ENCODE results near the gene CENPV.

The CENPV gene

GRCh38 chr17:16358394-16358793 is 5.1 kb upstream of the CENPV start:
- DNase-seq, result no peak

- DNase-seq, result no peak
Observed at GRCh38 chr17:16354585-16354984, 1.3 kb upstream of the CENPV start.

- DNase-seq, result peak; percentile 30 to 31
Observed at GRCh38 chr17:16352667-16353316, 477 bp downstream of the CENPV start.

DNA sequence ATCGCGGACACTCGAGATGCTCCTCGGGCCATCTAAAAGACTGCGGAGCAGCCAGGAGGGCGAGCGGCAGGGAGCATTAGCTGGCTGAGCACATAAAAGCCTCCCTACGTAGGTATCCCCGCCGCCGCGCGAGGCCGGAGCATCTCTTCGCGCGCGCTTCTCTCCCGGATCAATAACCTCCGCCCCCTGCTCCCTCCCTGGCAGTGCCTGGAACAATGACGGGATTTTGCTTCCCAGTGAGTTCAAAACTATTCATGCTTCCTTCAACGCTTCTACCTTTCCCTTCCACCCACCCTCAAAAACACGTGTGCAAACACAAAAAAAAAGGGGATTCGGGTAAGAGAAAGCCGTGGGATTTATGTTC is 984 bp downstream of the CENPV start:
- DNase-seq, result peak; percentile 28 to 40

- DNase-seq, result no peak
Observed at GRCh38 chr17:16351831-16352230, 1.4 kb downstream of the CENPV start.

- DNase-seq, result no peak
Observed at GRCh38 chr17:16349431-16349830, 3.8 kb downstream of the CENPV start.

GRCh38 chr17:16348586-16348985 is 4.7 kb downstream of the CENPV start:
- no peak for DNase-seq

- DNase-seq, result no peak
Observed at GRCh38 chr17:16346721-16347271, 6.5 kb downstream of the CENPV start.

GRCh38 chr17:16345565-16345964 is 7.7 kb downstream of the CENPV start:
- DNase-seq, result no peak

DNA sequence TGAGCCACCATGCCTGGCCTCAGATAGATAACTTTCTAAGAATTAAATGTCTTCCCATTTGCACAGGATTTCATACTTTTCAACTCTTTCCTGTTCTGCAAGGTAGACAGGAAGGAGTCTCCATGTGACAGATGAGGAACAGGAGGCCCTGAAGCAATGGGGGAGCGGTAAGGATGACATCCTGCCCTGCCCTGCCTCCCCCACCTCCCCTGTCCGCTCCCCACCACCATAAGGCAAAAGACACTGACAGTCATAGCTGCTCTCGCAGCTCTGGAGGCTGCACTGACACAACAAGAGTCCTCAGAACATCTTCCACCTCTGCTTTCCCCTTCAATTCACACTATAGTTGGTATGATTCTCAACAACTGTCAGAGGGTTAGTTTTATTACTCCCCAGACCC is 9.7 kb downstream of the CENPV start:
- no peak for DNase-seq

GRCh38 chr17:16342979-16343378 is 10.3 kb downstream of the CENPV start:
- no peak for DNase-seq

DNA sequence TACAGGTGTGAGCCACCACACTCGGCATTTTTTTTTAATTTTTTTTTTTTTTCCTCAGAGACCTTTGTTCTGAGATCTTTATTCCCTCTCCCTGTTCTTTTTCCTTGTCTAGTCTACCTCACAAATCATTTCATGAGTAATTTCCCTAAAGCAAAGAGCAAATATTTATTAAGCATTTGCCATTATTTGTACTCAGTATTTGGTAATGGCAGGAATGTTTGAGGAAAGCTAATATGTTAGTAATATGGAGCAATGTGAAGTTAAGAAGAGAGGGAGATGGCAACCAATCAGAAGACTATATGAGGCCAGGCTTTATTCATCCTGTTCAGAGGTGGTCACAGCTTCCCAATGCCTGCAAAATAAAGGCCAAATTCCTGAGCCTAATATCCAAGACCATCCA is 13.3 kb downstream of the CENPV start:
- DNase-seq, result no peak

- DNase-seq, result no peak
Observed at GRCh38 chr17:16339402-16339801, 13.9 kb downstream of the CENPV start.

DNA sequence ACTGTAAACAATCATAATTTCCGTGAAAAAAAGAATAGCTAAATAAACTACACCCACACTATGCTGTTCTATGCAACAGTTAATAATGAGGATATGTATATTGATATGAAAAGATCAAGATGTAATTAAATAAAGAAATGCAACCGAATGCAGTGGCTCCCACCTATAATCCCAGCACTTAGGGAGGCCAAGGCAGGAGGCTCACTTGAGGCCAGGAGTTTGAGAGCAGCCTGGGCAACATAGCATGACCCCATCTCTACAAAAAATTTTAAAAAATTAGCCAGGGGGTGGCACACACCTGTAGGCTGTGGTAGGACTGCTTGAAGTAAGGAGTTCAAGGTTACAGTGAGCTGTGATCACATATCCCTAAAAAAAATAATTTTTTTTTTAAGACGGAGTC is 14.9 kb downstream of the CENPV start:
- no peak for DNase-seq

DNA sequence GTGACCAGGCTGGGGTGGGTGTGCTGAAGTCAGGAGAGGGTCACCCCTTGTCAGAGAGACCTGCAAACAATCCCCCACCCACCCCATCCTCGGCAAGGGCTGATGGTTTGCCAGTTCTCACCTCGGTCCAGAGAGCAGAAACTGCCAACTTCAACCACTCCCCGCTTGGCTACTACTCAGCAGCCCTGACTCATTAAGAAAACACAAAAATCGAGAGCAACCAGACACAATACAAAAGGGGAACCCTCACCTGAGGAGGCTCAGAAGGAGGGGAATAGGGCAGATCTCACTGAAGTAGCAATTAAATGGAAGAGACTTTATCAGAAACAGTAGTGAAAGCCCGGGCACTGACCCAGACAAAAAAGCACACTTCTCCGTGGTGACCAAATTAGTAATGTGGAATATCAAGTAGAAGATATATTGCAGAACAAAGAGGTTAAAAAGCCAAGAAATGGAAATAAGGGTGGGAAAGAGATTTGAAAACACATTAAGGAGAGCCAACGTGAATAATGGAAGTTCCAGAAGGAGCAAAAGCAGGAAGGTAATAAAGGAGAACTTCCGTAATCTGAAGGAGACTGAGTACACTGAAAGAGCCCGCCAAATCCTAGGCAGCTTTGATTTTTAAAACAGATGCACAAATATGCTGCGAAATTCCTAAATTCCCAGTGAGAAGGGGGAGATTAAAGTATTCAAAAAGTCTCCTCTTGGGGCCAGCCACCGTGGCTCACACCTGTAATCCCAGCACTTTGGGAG is 23.6 kb downstream of the CENPV start:
- no peak for DNase-seq

GRCh38 chr17:16328997-16329396 is 24.3 kb downstream of the CENPV start:
- DNase-seq, result no peak

- no peak for DNase-seq
Observed at GRCh38 chr17:16327018-16327417, 26.3 kb downstream of the CENPV start.

- DNase-seq, result no peak
Observed at GRCh38 chr17:16325964-16326363, 27.3 kb downstream of the CENPV start.

GRCh38 chr17:16322636-16323035 is 30.6 kb downstream of the CENPV start:
- DNase-seq, result no peak

DNA sequence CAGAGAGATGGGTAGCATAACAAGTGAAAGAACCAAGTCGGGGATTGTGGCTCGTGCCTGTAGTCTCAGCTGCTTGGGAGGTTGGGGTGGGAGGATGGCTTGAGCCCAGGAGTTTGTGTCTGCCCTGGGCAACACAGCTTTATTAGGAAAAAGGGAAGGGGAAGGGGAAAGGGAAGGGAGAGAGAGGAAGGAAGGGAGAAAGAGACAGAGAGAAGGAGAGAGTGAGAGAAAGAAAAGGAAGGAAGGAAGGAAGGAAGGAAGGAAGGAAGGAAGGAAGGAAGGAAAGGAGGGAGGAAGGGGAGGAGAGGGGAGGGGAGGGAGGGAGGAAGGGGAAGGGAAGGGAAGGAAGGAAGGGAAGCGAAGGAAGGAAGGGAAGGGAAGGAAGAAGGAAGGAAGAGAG is 33.3 kb downstream of the CENPV start:
- DNase-seq, result no peak

- no peak for DNase-seq
Observed at GRCh38 chr17:16314859-16315258, 38.4 kb downstream of the CENPV start.

- no peak for DNase-seq
Observed at GRCh38 chr17:16314189-16314588, 39.1 kb downstream of the CENPV start.

GRCh38 chr17:16313139-16314090 is 39.9 kb downstream of the CENPV start:
- no peak for DNase-seq

Measured in stimulated activated CD4-positive, alpha-beta T cell treated with anti-CD3 and anti-CD28 coated beads, Interleukin-2, amount 100 ng/mL, for 48 hours (primary cell).